GM19099 (cell line): ENCODE results near the gene SS18L1.

Source experiments
- POLR2A ChIP-seq: IDR thresholded peaks from 3 replicates; pipeline ENCODE4 v1.6.1; 2011; ENCODE audit warnings: low read depth; ENCODE audit not compliant: insufficient read length; ENCODE audit errors: extremely low read depth

Gene SS18L1

DNA sequence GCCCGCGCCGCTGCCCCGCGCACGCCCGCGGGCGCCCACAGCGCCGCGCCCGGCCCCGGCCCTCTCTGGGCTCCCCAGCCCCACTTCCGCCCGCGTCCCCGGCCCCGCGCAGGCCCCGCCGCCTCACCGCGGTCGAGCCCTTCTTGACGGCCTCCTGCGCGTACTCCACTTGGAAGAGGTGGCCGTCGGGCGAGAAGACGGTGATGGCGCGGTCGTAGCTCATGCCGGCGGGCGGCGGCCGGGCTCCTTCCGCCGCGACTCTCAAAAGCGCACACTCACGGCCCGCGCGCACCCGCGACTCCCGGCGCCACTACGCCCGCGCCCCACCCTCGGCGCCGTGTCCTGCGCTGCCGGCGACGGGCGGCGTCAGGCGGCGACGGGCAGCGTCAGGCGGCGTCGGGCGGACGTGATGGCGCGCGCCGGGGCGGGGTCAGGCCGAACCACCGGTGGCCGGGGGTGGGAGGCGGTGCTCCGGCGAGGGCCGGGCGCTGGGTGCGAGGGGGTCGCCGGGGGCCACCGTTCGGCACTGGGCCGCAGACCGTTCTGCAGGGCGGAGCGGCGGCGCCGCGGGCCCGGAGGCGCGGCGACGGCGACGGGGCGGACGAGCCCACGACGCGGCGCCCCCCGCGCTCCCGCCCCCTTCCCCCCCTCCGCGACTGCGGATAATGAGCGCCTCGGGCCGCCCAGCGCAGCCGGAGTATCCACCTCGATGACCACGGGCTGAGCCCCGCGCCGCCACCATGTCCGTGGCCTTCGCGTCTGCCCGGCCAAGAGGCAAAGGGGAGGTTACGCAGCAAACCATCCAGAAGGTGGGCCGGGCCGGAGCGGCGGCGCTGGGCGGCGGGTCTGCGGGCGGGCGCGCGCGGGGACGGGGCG lies at the start of gene SS18L1, which contains the start of gene PSMA7:
Gene SS18L1, plus strand, starts transcription at position 689 of the 876 bp plus-strand sequence. Its CDS starts 52 bp downstream, at position 741.
Gene PSMA7, minus strand, starts transcription at position 314 of the 876 bp plus-strand sequence. Its CDS starts 91 bp downstream, at position 223.
- peak; percentile 84 for TF ChIP-seq POLR2A

DNA sequence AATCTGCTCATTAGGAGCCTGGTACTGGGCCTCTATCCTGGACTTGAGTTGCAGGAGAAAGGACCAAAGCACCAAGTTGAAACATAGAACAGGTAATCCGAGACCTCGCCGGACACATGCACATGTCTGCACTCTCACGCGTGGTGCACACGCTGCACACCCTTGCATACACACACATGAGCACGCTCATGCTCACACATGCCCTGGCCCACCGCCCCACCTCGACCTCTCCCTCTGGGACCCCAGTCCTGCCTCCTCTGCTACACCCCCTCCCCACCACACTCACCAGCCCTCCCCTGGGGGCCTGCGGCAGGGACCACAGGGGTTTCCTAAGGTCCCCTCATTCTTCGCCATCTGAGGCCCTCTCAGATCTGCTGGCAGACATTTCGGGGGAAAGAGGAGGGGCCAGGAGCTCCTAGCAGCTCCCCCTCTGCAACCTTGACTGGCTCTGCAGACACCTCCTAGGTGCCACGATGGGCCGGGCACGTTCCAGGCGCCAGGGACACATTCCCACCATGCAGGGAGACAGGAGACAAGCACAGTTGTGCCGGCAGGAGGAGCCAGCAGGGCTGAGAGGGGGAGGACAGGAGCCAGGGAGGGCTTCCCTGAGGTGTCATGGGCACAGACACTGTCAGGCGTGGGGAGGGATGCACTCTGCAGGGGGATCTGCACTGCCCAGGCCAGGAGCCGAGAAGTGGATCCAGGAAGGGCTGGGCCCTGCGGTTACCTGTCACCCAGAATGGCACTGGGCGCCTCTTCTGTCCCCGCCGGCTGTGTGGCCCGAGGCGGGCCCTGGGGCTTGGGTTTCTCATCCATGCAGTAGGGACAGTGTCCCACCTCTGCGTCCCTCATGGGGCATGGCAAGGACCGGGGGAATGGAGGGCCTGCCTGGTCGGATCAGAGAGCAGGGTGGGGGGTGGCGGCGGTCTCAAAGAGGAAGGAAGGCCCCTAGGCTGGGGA lies 46.9 kb upstream of the SS18L1 start:
- no peak for TF ChIP-seq POLR2A

GRCh38 chr20:62097881-62098407 lies 45.6 kb upstream of the SS18L1 start:
- no peak for TF ChIP-seq POLR2A

DNA sequence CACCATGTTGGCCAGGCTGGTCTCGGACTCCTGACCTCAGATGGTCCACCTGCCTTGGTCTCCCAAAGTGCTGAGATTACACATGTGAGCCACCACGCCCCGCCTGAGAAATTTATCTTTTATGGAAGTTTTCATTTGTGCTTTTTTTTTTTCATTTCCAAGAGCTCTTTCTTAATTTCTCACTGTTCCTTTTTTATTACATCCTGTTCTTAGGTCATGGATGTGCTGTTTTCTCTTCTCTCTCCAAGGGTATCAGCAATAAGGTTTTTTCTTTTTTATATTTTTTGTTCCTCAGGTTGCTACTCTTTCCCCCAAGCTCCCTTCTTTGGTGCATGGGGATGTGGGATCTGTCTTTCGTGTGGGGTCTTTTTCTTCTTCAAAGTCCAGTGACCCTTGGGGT lies 42.5 kb upstream of the SS18L1 start:
- TF ChIP-seq POLR2A: no peak

DNA sequence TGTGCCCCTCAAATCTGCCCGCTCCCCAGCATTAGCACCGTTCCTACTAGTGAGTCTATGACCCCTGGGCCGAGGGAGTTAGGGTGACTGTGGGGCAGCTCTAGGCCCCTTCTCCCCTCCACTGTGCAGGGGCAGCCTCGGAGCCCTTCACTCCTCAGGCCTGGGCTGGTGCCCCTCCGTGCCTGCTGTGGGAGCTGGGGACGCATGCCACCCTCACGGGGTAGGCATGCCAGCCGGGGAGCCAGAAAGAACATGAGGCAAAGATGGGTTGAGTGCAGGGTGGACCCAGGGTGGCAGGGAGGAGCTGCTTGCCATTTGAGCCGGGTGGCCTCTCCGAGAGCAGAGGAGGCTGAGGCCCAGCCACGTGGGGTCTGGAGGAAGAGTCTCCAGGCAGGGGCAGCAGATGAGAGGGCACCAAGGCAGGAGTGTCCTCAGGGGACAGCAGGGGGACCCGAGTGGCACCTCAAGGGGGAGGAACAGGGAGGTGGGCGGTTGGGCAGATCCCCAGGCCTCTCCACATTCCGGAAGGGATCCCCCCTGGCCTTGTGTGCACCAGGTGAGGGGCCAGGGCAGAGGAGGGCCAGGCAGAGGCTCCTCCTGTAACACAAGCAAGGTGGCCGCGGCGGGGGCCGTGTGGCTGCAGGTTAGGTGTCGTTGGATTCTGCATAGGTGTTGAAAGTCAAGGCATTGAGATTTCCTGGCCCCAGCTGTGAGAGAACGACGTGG lies 39.9 kb upstream of the SS18L1 start:
- no peak for TF ChIP-seq POLR2A

- TF ChIP-seq POLR2A: no peak
Observed at GRCh38 chr20:62104234-62104789, 39.3 kb upstream of the SS18L1 start.

- no peak for TF ChIP-seq POLR2A
Observed at GRCh38 chr20:62104791-62105345, 38.7 kb upstream of the SS18L1 start.

DNA sequence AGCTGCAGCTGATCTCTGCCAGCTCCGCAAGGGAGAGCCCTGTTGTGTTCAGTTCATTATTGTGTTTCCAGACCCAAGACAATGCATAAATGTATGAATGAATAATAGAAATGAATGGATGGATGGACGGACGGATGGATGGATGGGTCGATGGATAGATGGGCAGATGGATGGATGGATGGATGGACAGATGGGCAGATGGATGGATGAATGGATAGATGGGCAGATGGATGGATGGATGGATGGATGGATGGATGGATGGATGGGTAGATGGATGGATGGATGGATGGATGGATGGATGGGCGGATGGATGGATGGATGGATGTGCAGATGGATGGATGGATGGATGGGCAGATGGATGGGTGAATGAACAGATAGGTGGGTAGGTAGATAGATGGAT lies 38.0 kb upstream of the SS18L1 start:
- TF ChIP-seq POLR2A: no peak

- no peak for TF ChIP-seq POLR2A
Observed at GRCh38 chr20:62111148-62111547, 32.4 kb upstream of the SS18L1 start.

- TF ChIP-seq POLR2A: no peak
Observed at GRCh38 chr20:62112368-62112767, 31.2 kb upstream of the SS18L1 start.

- TF ChIP-seq POLR2A: no peak
Observed at GRCh38 chr20:62114894-62115293, 28.7 kb upstream of the SS18L1 start.

DNA sequence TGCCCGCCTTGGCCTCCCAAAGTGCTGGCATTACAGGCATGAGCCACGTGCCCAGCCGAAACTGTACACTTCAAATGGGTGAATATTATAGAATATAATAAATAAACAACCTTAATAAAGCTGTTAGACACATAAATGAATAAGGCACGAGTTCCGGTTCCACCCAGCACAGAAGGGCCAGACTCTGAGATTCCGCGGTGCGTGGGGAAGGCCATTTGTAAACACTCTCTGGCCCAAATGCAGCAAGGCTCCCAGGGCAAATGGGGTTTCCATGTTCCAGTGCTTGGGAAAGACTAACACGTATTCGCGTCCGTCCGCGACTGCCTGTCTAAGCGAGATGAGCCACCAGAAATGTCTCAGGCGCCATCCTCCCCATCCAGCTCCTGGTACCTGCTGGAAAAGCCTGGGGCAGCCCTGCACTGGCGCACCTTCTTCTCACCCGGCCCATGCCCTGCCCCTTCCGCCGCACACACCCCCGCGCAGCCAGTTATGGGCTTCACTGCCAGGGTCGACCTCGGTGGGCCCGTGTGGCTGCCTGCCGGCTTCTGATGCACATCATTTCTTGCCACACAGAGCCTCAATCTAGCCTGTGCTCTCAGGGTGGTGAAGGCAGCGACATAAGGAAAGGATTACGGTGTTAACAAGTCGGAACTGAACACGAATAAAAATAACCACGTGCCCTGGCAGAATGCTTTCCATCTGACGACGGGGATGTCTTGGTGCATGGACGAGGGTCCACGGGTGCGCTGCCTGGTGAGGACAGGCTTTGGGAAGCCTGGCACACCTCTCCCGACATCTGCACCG lies 26.8 kb upstream of the SS18L1 start:
- no peak for TF ChIP-seq POLR2A

DNA sequence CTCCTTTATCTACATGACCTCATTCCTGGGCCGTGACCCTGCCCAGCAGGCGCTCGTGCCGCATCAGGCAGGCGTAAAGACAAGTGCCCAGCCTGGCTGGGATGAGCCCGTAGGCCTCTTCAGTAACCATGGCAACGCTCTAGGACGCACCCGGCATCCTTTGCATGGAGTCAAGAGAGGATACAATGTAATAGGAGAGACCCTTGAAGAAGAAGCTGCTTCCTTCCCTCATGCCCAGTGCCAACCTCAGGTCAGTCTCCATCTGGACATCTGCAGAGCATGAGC lies 26.3 kb upstream of the SS18L1 start:
- no peak for TF ChIP-seq POLR2A

GRCh38 chr20:62117658-62118057 lies 25.9 kb upstream of the SS18L1 start:
- no peak for TF ChIP-seq POLR2A
